HL-60 (cell line): Measurements from ENCODE around the gene KDM4C.
"Not testable (repeated sequence)": the region's sequence is repeated elsewhere in the genome, so short reads cannot be mapped to it uniquely, and the experiment has no call there.

Source experiments
- DNase-seq, 2 experiments: peaks; one replicate each; pipeline ENCODE4 v3.0.0-alpha.2; 2010 to 2020; ENCODE audit warnings: low read depth in 1 of 2, low spot score in 1 of 2
- H3K27ac ChIP-seq: fragments of 250-450 bp; sonication (Bioruptor Pico); replicated peaks from 2 replicates; pipeline ENCODE4 v1.5.1; 2020; ENCODE audit warnings: mild to moderate bottlenecking, moderate library complexity
- H3K27me3 ChIP-seq: fragments of 250-450 bp; sonication (Bioruptor Pico); 2 replicates; pipeline ENCODE4 v1.5.1; 2021; ENCODE audit warnings: mild to moderate bottlenecking, moderate library complexity; ENCODE audit not compliant: insufficient read depth, poor library complexity, severe bottlenecking
- H3K4me3 ChIP-seq: replicated peaks from 2 replicates; pipeline ENCODE4 v1.5.1; 2011; ENCODE audit warnings: mild to moderate bottlenecking, control low read depth, low read length; ENCODE audit not compliant: insufficient read depth
- GABPA ChIP-seq: IDR thresholded peaks from 2 replicates; pipeline ENCODE4 v1.6.1; 2012; ENCODE audit warnings: low read depth
- POLR2AphosphoS5 ChIP-seq: IDR thresholded peaks from 2 replicates; pipeline ENCODE4 v1.6.1; 2012; ENCODE audit warnings: low read depth
- REST ChIP-seq: IDR thresholded peaks from 2 replicates; pipeline ENCODE4 v1.6.1; 2012; ENCODE audit warnings: low read depth; ENCODE audit not compliant: insufficient replicate concordance
- SPI1 ChIP-seq: IDR thresholded peaks from 2 replicates; pipeline ENCODE4 v1.6.1; 2012; ENCODE audit warnings: low read depth, mild to moderate bottlenecking, borderline replicate concordance
- TF ChIP-seq, protein P1 (sequence below): IDR thresholded peaks from one replicate; pipeline ENCODE4 v1.5.1; 2011; ENCODE audit warnings: low read length, control low read depth, inconsistent platforms; ENCODE audit not compliant: insufficient read depth

Gene KDM4C

GRCh38 chr9:7028591-7028990, 270.8 kb downstream of the KDM4C start:
- no peak for DNase-seq
- Histone ChIP-seq H3K27ac (no peak overlapping the region), H3K4me3 (no peak overlapping the region), H3K27me3 (no peaks in the 10 kb centered on the region)
- TF ChIP-seq REST = no peak
- TF ChIP-seq SPI1 = no peak
- TF ChIP-seq GABPA = no peak
- TF ChIP-seq, protein P1, sequence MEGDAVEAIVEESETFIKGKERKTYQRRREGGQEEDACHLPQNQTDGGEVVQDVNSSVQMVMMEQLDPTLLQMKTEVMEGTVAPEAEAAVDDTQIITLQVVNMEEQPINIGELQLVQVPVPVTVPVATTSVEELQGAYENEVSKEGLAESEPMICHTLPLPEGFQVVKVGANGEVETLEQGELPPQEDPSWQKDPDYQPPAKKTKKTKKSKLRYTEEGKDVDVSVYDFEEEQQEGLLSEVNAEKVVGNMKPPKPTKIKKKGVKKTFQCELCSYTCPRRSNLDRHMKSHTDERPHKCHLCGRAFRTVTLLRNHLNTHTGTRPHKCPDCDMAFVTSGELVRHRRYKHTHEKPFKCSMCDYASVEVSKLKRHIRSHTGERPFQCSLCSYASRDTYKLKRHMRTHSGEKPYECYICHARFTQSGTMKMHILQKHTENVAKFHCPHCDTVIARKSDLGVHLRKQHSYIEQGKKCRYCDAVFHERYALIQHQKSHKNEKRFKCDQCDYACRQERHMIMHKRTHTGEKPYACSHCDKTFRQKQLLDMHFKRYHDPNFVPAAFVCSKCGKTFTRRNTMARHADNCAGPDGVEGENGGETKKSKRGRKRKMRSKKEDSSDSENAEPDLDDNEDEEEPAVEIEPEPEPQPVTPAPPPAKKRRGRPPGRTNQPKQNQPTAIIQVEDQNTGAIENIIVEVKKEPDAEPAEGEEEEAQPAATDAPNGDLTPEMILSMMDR = no peak
- TF ChIP-seq POLR2AphosphoS5 = no peak

DNA sequence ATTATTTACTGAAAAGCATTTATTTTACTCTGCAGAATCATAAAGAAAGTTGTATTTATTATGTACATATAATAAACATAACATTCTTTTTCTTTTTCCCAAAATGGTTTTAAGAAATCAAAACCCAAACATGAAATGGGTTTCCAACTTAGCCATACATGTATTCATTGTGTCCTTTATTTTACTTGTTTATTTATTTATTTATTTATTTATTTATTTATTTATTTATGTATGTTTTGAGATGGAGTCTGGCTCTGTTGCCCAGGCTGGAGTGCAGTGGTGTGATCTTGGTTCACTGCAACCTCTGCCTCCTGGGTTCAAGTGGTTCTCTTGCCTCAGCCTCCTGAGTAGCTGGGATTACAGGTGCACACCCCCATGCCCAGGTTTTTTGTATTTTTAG, 273.2 kb downstream of the KDM4C start:
- not testable (repeated sequence) for DNase-seq, H3K27ac ChIP-seq, H3K4me3 ChIP-seq, H3K27me3 ChIP-seq

DNA sequence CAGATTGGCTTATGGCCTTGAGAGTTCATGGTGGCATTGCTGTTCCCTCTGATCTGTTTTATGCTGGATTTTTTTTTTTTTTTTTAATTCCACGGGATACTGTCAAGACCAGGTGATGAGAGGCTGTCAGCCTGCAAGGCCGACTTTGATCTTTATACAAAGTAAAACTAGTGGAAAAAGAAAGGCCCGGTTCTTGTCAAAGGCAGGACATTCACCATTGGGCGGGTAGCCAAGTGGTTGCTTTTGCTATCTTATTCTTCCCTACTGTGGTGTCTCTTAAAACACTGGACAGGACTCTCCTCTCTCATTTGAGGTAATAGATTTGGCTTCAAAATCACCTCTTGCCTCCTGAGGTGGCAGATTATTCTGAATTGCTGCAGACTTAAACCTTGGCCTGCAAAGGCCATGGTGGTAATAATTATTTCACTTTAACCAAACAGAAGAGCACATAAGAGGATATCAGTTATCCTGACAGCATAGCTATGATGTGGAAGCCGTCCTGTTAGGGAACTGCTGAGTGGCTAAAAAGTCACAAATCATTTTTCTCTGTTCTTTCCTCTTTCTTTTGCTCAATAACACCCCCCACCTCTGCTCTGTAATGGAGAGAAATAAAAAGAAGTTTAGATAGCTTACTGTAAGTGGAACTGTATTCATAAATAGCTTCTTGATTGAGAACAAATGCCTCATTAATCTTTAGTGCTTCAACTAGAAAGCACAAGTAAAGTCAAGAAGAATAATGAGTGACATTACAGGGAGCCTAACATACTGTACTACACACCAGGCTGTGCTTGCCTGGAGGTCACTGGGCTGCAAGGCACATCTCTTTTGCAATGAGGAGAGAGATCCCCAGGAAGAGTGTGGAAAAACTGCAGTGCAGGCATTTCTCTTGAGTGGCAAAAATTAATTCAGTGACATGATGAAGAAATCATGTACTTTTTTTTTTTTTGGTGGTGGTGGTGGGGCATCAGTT, 275.6 kb downstream of the KDM4C start:
- H3K4me3 ChIP-seq = no peak overlapping the region
- no peak for TF ChIP-seq REST
- no peak for TF ChIP-seq SPI1
- no peak for TF ChIP-seq GABPA
- TF ChIP-seq POLR2AphosphoS5 = no peak
- TF ChIP-seq, protein P1 = no peak
- DNase-seq = no peak
- no peaks in the 10 kb centered on the region for H3K27me3 ChIP-seq
- H3K27ac ChIP-seq = no peak overlapping the region

- no peak for TF ChIP-seq REST
- no peak for TF ChIP-seq SPI1
- TF ChIP-seq, protein P1 = no peak
- no peak for TF ChIP-seq POLR2AphosphoS5
- TF ChIP-seq GABPA = no peak
- Histone ChIP-seq H3K27ac (no peak overlapping the region), H3K4me3 (no peak overlapping the region), H3K27me3 (no peaks in the 10 kb centered on the region)
- DNase-seq = no peak
Measured at GRCh38 chr9:7037176-7037575, 279.4 kb downstream of the KDM4C start.
